ENCODE measurements around the gene WDR45. TPM values are rescaled to one million over a fixed set of nuclear protein-coding genes. Genes with fewer than 3 reads are reported as not detected.

WDR45 gene
- total and polyA plus RNA-seq, 10 of the 15 experiments (the other 5 are each of a cell fraction or from before 2014, with no cell fraction given): 5.9 to 30.9 (median 20.6) TPM

- TF ChIP-seq MYB (IDR thresholded peaks at IDR 0.05; ENCODE audit: borderline replicate concordance, low read depth, low read length) (no peak), ZZZ3 (IDR thresholded peaks at IDR 0.05; ENCODE audit: control insufficient read depth, insufficient read length, low read depth) (no peak), RBBP5 (conservative IDR thresholded peaks at IDR 0.05) (no peak), IRF4 (IDR thresholded peaks at IDR 0.05; ENCODE audit: low read depth, low read length) (no peak), E2F8 (IDR thresholded peaks at IDR 0.05; ENCODE audit: low read depth, partially characterized antibody) (no peak), BACH1 (IDR thresholded peaks at IDR 0.05; ENCODE audit: borderline replicate concordance) (peak; percentile 58; the same call in 1 of the 2 replicates), FOXK2 (IDR thresholded peaks at IDR 0.05) (no peak), SPI1 (IDR thresholded peaks at IDR 0.05; ENCODE audit: borderline replicate concordance, insufficient read depth, low read depth, low read length) (no peak), CEBPB (IDR thresholded peaks at IDR 0.05; ENCODE audit: borderline replicate concordance in 1 of 2, low read depth in 2 of 2, low read length in 2 of 2) (no peak), CBFB (IDR thresholded peaks at IDR 0.05; ENCODE audit: low read depth) (no peak), FOS (IDR thresholded peaks at IDR 0.05; ENCODE audit: borderline replicate concordance, extremely low read depth, insufficient read length) (peak; percentile 81), EZH2 (IDR thresholded peaks at IDR 0.05; ENCODE audit: borderline replicate concordance, control insufficient read depth, low read depth, low read length) (no peak), NFYB (IDR thresholded peaks at IDR 0.05; ENCODE audit: insufficient read depth, low read depth, low read length) (peak; percentile 95), TARDBP (IDR thresholded peaks at IDR 0.05; ENCODE audit: borderline replicate concordance) (no peak), ZBTB4 (CRISPR knock-in tag; IDR thresholded peaks at IDR 0.05) (no peak), BRCA1 (IDR thresholded peaks at IDR 0.05; ENCODE audit: low read depth, low read length) (no peak), SREBF1 (IDR thresholded peaks at IDR 0.05; ENCODE audit: low read length) (no peak), ZNF384 (IDR thresholded peaks at IDR 0.05; ENCODE audit: borderline replicate concordance, low read depth, low read length) (no peak), YY1 (IDR thresholded peaks at IDR 0.05; ENCODE audit: low read depth, low read length) (no peak), EGR1 (IDR thresholded peaks at IDR 0.05; ENCODE audit: borderline replicate concordance in 1 of 2, low read depth in 2 of 2, low read length in 2 of 2) (no peak), POLR2A (IDR thresholded peaks at IDR 0.05; ENCODE audit: low read depth, low read length) (peak; percentile 85)
Measured at GRCh38 chrX:49100704-49101628, 21.3 kb upstream of the WDR45 start (continued).

All from GM12878 (cell line).